ENCODE data around the gene LHFPL6. TPM values are rescaled to one million over a fixed set of nuclear protein-coding genes. Genes with fewer than 3 reads are reported as not detected.

The LHFPL6 gene
- total and polyA plus RNA-seq, 9 of the 15 experiments (the other 6 are each of a cell fraction or from before 2014, with no cell fraction given), result 0.18 TPM; not detected in 8

DNA sequence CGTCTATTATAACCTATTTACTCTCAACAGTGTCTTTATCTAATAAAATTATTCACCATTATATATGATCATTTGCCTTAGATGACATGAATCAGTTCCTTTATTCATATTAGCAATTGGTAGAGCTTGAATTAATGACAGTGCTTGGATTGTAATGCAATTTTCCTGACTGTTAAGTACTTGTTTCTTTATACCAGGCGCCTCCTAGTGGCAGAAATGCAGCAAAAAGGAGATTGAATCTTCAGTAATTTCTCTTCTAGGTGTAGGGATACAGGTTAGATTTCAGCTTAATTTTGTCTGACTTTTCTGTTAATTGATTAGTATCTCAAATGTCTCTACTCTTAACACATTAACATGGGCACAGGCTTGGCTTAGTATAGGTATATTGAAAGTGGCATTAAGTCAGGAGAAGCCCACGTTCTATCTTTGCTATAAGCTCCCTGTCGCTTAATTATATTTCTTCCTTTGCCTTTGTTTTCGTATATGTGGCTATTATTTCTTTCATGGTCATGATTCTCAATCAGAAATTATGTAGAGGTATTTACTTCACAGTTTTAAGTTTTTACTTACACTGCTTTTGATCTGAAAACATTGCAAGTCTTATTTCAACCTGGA lies 9.1 kb upstream of the LHFPL6 start:
- WGBS (ENCODE audit: insufficient coverage, low coverage, missing lambda C conversion rate), result 3% methylated on average over 5 of the region's 5 CpGs
- Histone ChIP-seq H3K27me3 (ENCODE audit: control insufficient read depth in 2 of 2, insufficient read depth in 2 of 2, low read length in 2 of 2) (no peaks in the 10 kb centered on the region; a peak in 1 of 5 replicates), H3K9me1 (ENCODE audit: control insufficient read depth, insufficient read depth, low read length) (no peaks in the 10 kb centered on the region), H3K36me3 (ENCODE audit: control insufficient read depth, insufficient read depth, low read length) (no peaks in the 10 kb centered on the region), H4K20me1 (replicated peaks; ENCODE audit: control insufficient read depth, insufficient read depth, low read length) (no peaks in the 10 kb centered on the region), H3K4me3 (no peak overlapping the region), H2AFZ (ENCODE audit: low read depth, low read length) (no peak overlapping the region), H3K27ac (ENCODE audit: extremely low read depth, low read depth, low read length) (no peak overlapping the region), H3K9ac (ENCODE audit: insufficient read depth in 1 of 2, low read depth in 2 of 2, low read length in 2 of 2) (no peak overlapping the region), H3K4me2 (ENCODE audit: insufficient read depth, low read length) (no peak overlapping the region), H3K9me3 (replicated peaks; ENCODE audit: control insufficient read depth, insufficient read depth, low read depth, low read length) (no peaks in the 10 kb centered on the region), H3K4me1 (replicated peaks in 1 of 2; ENCODE audit: control insufficient read depth in 2 of 2, insufficient read depth in 2 of 2, low read length in 2 of 2) (no peaks in the 10 kb centered on the region), H3K79me2 (ENCODE audit: control insufficient read depth, insufficient read depth, low read length) (no peaks in the 10 kb centered on the region)
- ATAC-seq, result 0 out of 3 replicates have a peak, but pooled peaks have one; percentile 57
- ChIA-PET POLR2A (no interaction called here), CTCF (ENCODE audit: low intra/inter-chr PET ratio) (no interaction called here)
- DNase-seq (ENCODE audit: extremely low read depth in 1 of 4, low spot score in 3 of 4), result peak; percentile 13 to 57 (median 20)
- in situ Hi-C loops (cut with MboI) (loop anchor here (10.0 to 25.0 kb wide), 2 partner anchors 447 to 650 kb away; no protein-coding TSS in a partner anchor), intact Hi-C loops (cut with micrococcal nuclease) (loop anchor here (5.0 to 10.0 kb wide), 4 partner anchors 337 to 640 kb away; no protein-coding TSS in a partner anchor)
- no peak for FAIRE-seq
- no TSS peak for BruUV-seq (replicated peaks)
- TF ChIP-seq TEAD2 (tag; IDR thresholded peaks at IDR 0.05) (peak; percentile 95), FUS (optimal IDR thresholded peaks at IDR 0.05; ENCODE audit: low read depth, low read length) (no peak), TEAD4 (IDR thresholded peaks at IDR 0.05; ENCODE audit: low read length) (peak; percentile 84), TEAD4 (CRISPR knock-in tag; IDR thresholded peaks at IDR 0.05; ENCODE audit: borderline replicate concordance) (no peak), MYBL2 (IDR thresholded peaks at IDR 0.05; ENCODE audit: low read depth) (no peak), MYBL2 (CRISPR knock-in tag; IDR thresholded peaks at IDR 0.05; ENCODE audit: borderline replicate concordance) (no peak), ZBTB17 (CRISPR knock-in tag; IDR thresholded peaks at IDR 0.05) (no peak), RAD21 (CRISPR knock-in tag; conservative IDR thresholded peaks at IDR 0.05 in 1 of 2, IDR thresholded peaks at IDR 0.05 in 1 of 2) (peak; percentile 19 to 59; a peak in 3 of 4 replicates)
- TF ChIP-seq, protein P1, sequence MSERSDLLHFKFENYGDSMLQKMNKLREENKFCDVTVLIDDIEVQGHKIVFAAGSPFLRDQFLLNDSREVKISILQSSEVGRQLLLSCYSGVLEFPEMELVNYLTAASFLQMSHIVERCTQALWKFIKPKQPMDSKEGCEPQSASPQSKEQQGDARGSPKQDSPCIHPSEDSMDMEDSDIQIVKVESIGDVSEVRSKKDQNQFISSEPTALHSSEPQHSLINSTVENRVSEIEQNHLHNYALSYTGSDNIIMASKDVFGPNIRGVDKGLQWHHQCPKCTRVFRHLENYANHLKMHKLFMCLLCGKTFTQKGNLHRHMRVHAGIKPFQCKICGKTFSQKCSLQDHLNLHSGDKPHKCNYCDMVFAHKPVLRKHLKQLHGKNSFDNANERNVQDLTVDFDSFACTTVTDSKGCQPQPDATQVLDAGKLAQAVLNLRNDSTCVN (CRISPR knock-in tag; IDR thresholded peaks at IDR 0.05), result no peak
- TF ChIP-seq, protein P2, sequence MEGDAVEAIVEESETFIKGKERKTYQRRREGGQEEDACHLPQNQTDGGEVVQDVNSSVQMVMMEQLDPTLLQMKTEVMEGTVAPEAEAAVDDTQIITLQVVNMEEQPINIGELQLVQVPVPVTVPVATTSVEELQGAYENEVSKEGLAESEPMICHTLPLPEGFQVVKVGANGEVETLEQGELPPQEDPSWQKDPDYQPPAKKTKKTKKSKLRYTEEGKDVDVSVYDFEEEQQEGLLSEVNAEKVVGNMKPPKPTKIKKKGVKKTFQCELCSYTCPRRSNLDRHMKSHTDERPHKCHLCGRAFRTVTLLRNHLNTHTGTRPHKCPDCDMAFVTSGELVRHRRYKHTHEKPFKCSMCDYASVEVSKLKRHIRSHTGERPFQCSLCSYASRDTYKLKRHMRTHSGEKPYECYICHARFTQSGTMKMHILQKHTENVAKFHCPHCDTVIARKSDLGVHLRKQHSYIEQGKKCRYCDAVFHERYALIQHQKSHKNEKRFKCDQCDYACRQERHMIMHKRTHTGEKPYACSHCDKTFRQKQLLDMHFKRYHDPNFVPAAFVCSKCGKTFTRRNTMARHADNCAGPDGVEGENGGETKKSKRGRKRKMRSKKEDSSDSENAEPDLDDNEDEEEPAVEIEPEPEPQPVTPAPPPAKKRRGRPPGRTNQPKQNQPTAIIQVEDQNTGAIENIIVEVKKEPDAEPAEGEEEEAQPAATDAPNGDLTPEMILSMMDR (IDR thresholded peaks at IDR 0.05 in 2 of 3, conservative IDR thresholded peaks at IDR 0.05 in 1 of 3; ENCODE audit: insufficient read depth in 2 of 3, low read depth in 1 of 3, low read length in 3 of 3), result peak; percentile 39 to 60 (median 51); a peak in 5 of 6 replicates
